ENCODE data around the gene NFRKB.

GRCh38 chr11:129854232-129854805, 41.1 kb downstream of the NFRKB start:
- no peak for TF ChIP-seq POLR2A (IDR thresholded peaks at IDR 0.05; ENCODE audit: borderline replicate concordance, extremely low read depth, insufficient read depth, insufficient read length)
- TF ChIP-seq CTCF (IDR thresholded peaks at IDR 0.05 in 2 of 3, conservative IDR thresholded peaks at IDR 0.05 in 1 of 3; ENCODE audit: borderline replicate concordance in 1 of 3, insufficient read depth in 1 of 3, low read depth in 2 of 3, low read length in 2 of 3): no peak
- no peak for TF ChIP-seq EZH2 (IDR thresholded peaks at IDR 0.05)
- no peak for TF ChIP-seq EZH2phosphoT487 (IDR thresholded peaks at IDR 0.05; ENCODE audit: borderline replicate concordance)
- no peak for TF ChIP-seq RAD21 (IDR thresholded peaks at IDR 0.05; ENCODE audit: low read depth)
- no peak for TF ChIP-seq MAX (IDR thresholded peaks at IDR 0.05)
- TF ChIP-seq REST (IDR thresholded peaks at IDR 0.05; ENCODE audit: low read depth): no peak
- TF ChIP-seq ZNF274 (IDR thresholded peaks at IDR 0.05; ENCODE audit: low read depth, low read length): no peak
